HG03342 (cell line): ENCODE data around the gene TAF3.
"Not testable (repeated sequence)": the region's sequence is repeated elsewhere in the genome, so short reads cannot be mapped to it uniquely, and the experiment has no call there.

ENCODE experiments used
- ATAC-seq: cut with Tn5 transposase; IDR thresholded peaks from one replicate; pipeline ENCODE4 v1.9.1; 2021; ENCODE audit warnings: mild to moderate bottlenecking, moderate library complexity; ENCODE audit not compliant: unreplicated experiment

TAF3 gene

GRCh38 chr10:7818295-7819120 is at the start of gene TAF3:
Gene TAF3, plus strand, starts transcription at chr10:7818505. Its CDS starts 205 bp downstream, at chr10:7818710.
- ATAC-seq = peak; percentile 80

- ATAC-seq = no peak
Measured at GRCh38 chr10:7773845-7774801, 44.2 kb upstream of the TAF3 start.

GRCh38 chr10:7776777-7777176 is 41.5 kb upstream of the TAF3 start:
- no peak for ATAC-seq

- not testable (repeated sequence) for ATAC-seq
Measured at GRCh38 chr10:7782194-7782593, 36.1 kb upstream of the TAF3 start.

- no peak for ATAC-seq
Measured at GRCh38 chr10:7786430-7786829, 31.9 kb upstream of the TAF3 start.

GRCh38 chr10:7787150-7787856 is 31.0 kb upstream of the TAF3 start:
- ATAC-seq = peak; percentile 4

- peak; percentile 96 for ATAC-seq
Measured at GRCh38 chr10:7787857-7788638, 30.3 kb upstream of the TAF3 start, which contains the start of the genes ATP5F1C and KIN. Gene ATP5F1C, plus strand, starts transcription at chr10:7788177. Its CDS starts 31 bp downstream, at chr10:7788208. Gene KIN, minus strand, starts transcription at chr10:7787993. Its CDS starts 60 bp downstream, at chr10:7787933.

- peak; percentile 6 for ATAC-seq
Measured at GRCh38 chr10:7788639-7789286, 29.5 kb upstream of the TAF3 start.

- ATAC-seq = no peak
Measured at GRCh38 chr10:7789390-7789789, 28.9 kb upstream of the TAF3 start.

- no peak for ATAC-seq
Measured at GRCh38 chr10:7792541-7792940, 25.8 kb upstream of the TAF3 start.

- ATAC-seq = no peak
Measured at GRCh38 chr10:7794251-7795026, 23.9 kb upstream of the TAF3 start.

GRCh38 chr10:7795605-7796004 is 22.7 kb upstream of the TAF3 start:
- ATAC-seq = no peak

GRCh38 chr10:7797582-7797981 is 20.7 kb upstream of the TAF3 start:
- no peak for ATAC-seq

GRCh38 chr10:7802606-7803005 is 15.7 kb upstream of the TAF3 start:
- ATAC-seq = no peak

GRCh38 chr10:7804216-7804615 is 14.1 kb upstream of the TAF3 start:
- ATAC-seq = no peak

- no peak for ATAC-seq
Measured at GRCh38 chr10:7804741-7805140, 13.6 kb upstream of the TAF3 start.

GRCh38 chr10:7808686-7809267 is 9.5 kb upstream of the TAF3 start:
- ATAC-seq = no peak

- ATAC-seq = no peak
Measured at GRCh38 chr10:7810443-7810842, 7.9 kb upstream of the TAF3 start.
